HG03064 (cell line): ENCODE data around the gene CIB4.

Experiments
- ATAC-seq: cut with Tn5 transposase; IDR thresholded peaks from one replicate; pipeline ENCODE4 v1.9.1; 2021; ENCODE audit warnings: low read depth; ENCODE audit not compliant: unreplicated experiment

The CIB4 gene

GRCh38 chr2:26534865-26535662 lies 106.1 kb downstream of the CIB4 start:
- ATAC-seq = no peak

GRCh38 chr2:26534098-26534864 lies 106.9 kb downstream of the CIB4 start:
- ATAC-seq = no peak

GRCh38 chr2:26533661-26534060 lies 107.5 kb downstream of the CIB4 start:
- no peak for ATAC-seq

- no peak for ATAC-seq
These were observed 108.6 kb downstream of the CIB4 start for GRCh38 chr2:26532301-26533250.
